ENCODE data around the gene ST14. TPM values are rescaled to one million over a fixed set of nuclear protein-coding genes. Genes with fewer than 3 reads are reported as not detected.

Gene ST14
- total and polyA plus RNA-seq, 10 of the 15 experiments (the other 5 are each of a cell fraction or from before 2014, with no cell fraction given): 0.02 to 3.9 (median 0.73) TPM; not detected in 2

GRCh38 chr11:130123414-130124040, 36.1 kb upstream of the ST14 start:
- in situ Hi-C loops (cut with MboI): no loop called here
- FAIRE-seq: no peak
- no peak for DNase-seq (ENCODE audit: low read depth, low spot score)
- Histone ChIP-seq H2AFZ (ENCODE audit: control insufficient read depth, low read depth, low read length) (no peak overlapping the region), H4K20me1 (ENCODE audit: control insufficient read depth, insufficient read depth) (no peaks in the 10 kb centered on the region), H3K27ac (ENCODE audit: control insufficient read depth, insufficient read depth) (no peak overlapping the region), H3K9ac (ENCODE audit: control insufficient read depth, insufficient read depth, low read length) (no peak overlapping the region), H3K4me2 (ENCODE audit: control insufficient read depth, insufficient read depth) (no peak overlapping the region), H3K4me1 (ENCODE audit: control insufficient read depth, insufficient read depth, low read length) (peaks cover 8% of the 10 kb centered on the region), H3K27me3 (replicated peaks in 1 of 2; ENCODE audit: control insufficient read depth in 2 of 2, insufficient read depth in 2 of 2, low read length in 1 of 2) (no peaks in the 10 kb centered on the region), H3K36me3 (ENCODE audit: control insufficient read depth in 2 of 2, insufficient read depth in 2 of 2, low read length in 1 of 2) (peaks cover 0 to 3% of the 10 kb centered on the region in 2 experiments; a peak in 1 of 4 replicates), H3K9me3 (replicated peaks; ENCODE audit: control insufficient read depth, insufficient read depth, low read length) (no peaks in the 10 kb centered on the region), H3K4me3 (no peak overlapping the region), H3K79me2 (ENCODE audit: control insufficient read depth, insufficient read depth, low read length) (no peaks in the 10 kb centered on the region)
- CTCF ChIA-PET: interaction anchor here (3.0 kb wide), 1 partner anchor 9 kb away, joined by 16 read pairs; no protein-coding TSS in a partner anchor
- RAD21 ChIA-PET (ENCODE audit: unreplicated experiment): interaction anchor here (1.0 kb wide), 1 partner anchor 9 kb away, joined by 6 read pairs; no protein-coding TSS in a partner anchor
- SMC1A ChIA-PET (ENCODE audit: uncharacterized antibody, unreplicated experiment): interaction anchor here (1.1 kb wide), 2 partner anchors 53 to 198 kb away, joined by 4 read pairs; no protein-coding TSS in a partner anchor
- ATAC-seq: no peak
- WGBS (ENCODE audit: insufficient coverage, insufficient replicate concordance, low lambda C conversion rate, missing lambda C conversion rate): 90% methylated on average over 32 of the region's 32 CpGs
- intact Hi-C loops (cut with micrococcal nuclease; ENCODE audit: unreplicated experiment): no loop called here
- BruUV-seq (replicated peaks): no TSS peak
- POLR2A ChIA-PET: interaction anchor here (0.6 kb wide), 1 partner anchor 9 kb away, joined by 4 read pairs; no protein-coding TSS in a partner anchor
- TF ChIP-seq NFXL1 (IDR thresholded peaks at IDR 0.05; ENCODE audit: borderline replicate concordance) (no peak), IRF5 (IDR thresholded peaks at IDR 0.05; ENCODE audit: borderline replicate concordance) (no peak), SIX5 (IDR thresholded peaks at IDR 0.05; ENCODE audit: low read depth, low read length, severe bottlenecking) (no peak), ZSCAN29 (IDR thresholded peaks at IDR 0.05) (no peak), CBFB (IDR thresholded peaks at IDR 0.05; ENCODE audit: low read depth) (no peak), TAF1 (IDR thresholded peaks at IDR 0.05; ENCODE audit: borderline replicate concordance, low read depth, low read length) (no peak), IKZF2 (IDR thresholded peaks at IDR 0.05) (no peak), TARDBP (IDR thresholded peaks at IDR 0.05; ENCODE audit: borderline replicate concordance) (no peak), EP300 (IDR thresholded peaks at IDR 0.05; ENCODE audit: borderline replicate concordance in 1 of 2, control insufficient read depth in 1 of 2, low read depth in 2 of 2, low read length in 2 of 2) (no peak), MLLT1 (IDR thresholded peaks at IDR 0.05) (no peak), BACH1 (IDR thresholded peaks at IDR 0.05; ENCODE audit: borderline replicate concordance) (no peak), BCL3 (IDR thresholded peaks at IDR 0.05; ENCODE audit: borderline replicate concordance, insufficient read depth, low read depth, low read length, poor library complexity, severe bottlenecking) (no peak), REST (IDR thresholded peaks at IDR 0.05; ENCODE audit: low read depth, low read length) (no peak), POLR2AphosphoS2 (IDR thresholded peaks at IDR 0.05; ENCODE audit: low read depth, low read length) (no peak), ASH2L (IDR thresholded peaks at IDR 0.05; ENCODE audit: borderline replicate concordance, low read depth) (no peak)

Measured in GM12878 (cell line).